Limb (tissue), 2 donors: ENCODE measurements around the gene LEMD1.
"Not testable (repeated sequence)": the region's sequence is repeated elsewhere in the genome, so short reads cannot be mapped to it uniquely, and the experiment has no call there.

Experiments used
- DNase-seq, 2 donors: peaks; one replicate each; pipeline ENCODE4 v3.0.0-alpha.2; 2016; ENCODE audit errors: extremely low spot score in 2 of 2

The LEMD1 gene

GRCh38 chr1:205382561-205382960 is 39.3 kb downstream of the LEMD1 start:
- DNase-seq, result no peak

- DNase-seq, result no peak
Observed at GRCh38 chr1:205381305-205381704, 40.6 kb downstream of the LEMD1 start.

- DNase-seq, result no peak
Observed at GRCh38 chr1:205380882-205381281, 41.0 kb downstream of the LEMD1 start.

GRCh38 chr1:205379056-205379455 is 42.8 kb downstream of the LEMD1 start:
- no peak for DNase-seq

DNA sequence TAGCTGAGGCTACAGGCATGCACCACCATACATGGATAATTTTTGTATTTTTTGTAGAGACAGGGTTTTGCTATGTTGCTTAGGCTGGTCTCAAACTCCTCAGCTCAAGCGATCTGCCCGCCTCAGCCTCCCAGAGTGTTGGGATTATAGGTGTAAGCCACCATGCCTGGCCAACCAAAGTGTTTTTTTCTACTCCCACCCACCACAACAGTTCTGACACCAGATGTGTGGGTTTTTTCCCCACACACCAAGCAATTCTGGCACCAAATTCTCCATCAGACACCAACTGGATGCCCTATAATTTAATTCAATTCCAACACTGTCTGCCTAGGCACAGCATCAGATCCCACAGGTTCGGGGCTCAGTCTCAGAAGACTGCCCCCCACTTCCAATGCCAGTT is 44.5 kb downstream of the LEMD1 start:
- no peak for DNase-seq

DNA sequence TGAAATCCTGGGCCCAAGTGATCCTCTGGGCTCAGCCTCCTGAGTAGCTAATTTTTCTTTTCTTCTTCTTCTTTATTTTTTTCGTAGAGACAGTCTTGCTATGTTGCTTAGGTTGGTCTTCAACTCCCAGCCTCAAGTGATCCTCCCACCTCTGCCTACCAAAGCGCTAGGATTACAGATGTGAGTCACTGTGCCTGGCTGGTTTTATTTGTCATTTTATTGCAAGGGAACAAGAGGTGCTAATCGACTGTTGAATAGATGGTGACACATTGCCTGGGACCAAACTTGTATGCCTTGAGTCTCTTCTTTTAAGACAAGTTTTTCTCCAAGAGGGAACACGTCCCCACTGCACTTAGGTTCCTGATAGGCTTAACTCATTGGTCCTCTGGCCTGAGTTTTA is 45.1 kb downstream of the LEMD1 start:
- DNase-seq, result no peak

DNA sequence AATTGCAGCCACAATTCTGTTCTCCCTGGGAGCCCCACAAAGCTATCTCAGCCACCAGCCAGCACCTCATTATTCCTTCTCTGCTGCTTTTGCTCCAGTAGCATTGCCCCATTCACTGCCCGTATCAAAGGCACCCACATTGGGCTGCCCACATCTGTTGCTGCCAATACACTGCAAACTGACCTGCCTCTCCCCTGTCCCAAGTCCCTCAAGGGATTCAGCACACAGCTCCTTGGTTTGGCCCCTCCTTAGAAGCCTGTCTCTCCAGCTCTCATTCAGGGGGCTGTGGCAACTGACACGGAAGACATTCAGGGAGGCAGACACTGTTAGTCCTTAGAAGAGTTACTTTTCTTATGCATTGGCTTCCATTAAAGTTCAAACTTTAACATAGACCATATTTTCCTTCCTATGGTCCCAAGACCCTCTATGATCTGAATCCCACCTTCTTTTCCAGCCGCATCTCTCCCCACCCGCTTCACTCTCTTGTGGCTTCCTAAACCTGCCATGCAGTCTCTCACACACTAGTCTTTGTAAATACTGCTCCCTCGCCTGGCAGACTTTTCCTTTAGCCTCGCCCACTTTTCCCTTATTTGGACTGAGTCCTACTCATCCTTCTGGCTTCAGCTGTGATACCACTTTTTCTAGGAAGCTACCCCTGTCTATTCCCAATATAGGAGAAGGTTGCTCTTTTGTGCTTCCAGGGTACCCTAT is 45.9 kb downstream of the LEMD1 start:
- DNase-seq, result peak in 1 of 2 donors; percentile 27

- no peak for DNase-seq
Observed at GRCh38 chr1:205374210-205375078, 47.4 kb downstream of the LEMD1 start.

DNA sequence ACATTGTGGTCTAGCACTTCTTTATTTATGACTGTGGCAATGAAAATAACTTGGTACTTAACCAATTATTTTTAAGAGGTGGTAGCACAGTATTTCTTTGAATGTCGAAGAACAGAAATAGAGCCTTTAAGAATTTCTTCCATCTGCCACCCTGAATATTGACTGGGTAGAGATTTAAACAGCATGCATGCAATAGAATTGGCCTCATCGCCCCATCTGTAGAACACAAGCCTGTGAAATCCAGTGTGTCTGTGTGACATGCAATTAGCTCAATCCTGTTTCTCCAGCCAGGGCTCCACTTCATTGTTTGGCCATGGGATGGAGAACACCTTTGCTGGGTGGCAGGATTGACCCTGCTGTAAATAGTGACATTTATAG is 48.1 kb downstream of the LEMD1 start:
- no peak for DNase-seq

- DNase-seq, result no peak
Observed at GRCh38 chr1:205373022-205373797, 48.6 kb downstream of the LEMD1 start.

- no peak for DNase-seq
Observed at GRCh38 chr1:205371871-205372660, 49.8 kb downstream of the LEMD1 start.

- no peak for DNase-seq
Observed at GRCh38 chr1:205370780-205371179, 51.1 kb downstream of the LEMD1 start.

DNA sequence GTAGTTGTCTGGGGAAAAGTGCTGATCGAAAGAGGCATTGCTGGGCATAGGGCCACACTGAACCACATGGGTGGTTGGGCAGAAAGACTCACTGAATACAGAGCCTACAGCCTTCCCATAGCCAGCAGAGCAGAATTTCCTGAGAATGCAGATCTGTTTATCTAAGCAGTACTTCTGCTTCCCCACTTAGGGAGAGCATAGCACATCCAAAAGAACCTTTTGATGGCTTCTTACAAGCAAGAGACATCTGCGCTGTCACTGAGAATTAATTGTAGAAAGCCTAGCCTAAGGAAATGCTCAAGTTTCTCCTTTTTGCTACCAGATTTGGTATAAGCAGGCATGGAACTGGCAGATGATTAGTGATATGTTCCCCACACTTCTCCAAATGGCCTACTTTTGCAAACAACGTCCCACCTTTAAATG is 52.1 kb downstream of the LEMD1 start:
- DNase-seq, result no peak

GRCh38 chr1:205368478-205368877 is 53.4 kb downstream of the LEMD1 start:
- no peak for DNase-seq

DNA sequence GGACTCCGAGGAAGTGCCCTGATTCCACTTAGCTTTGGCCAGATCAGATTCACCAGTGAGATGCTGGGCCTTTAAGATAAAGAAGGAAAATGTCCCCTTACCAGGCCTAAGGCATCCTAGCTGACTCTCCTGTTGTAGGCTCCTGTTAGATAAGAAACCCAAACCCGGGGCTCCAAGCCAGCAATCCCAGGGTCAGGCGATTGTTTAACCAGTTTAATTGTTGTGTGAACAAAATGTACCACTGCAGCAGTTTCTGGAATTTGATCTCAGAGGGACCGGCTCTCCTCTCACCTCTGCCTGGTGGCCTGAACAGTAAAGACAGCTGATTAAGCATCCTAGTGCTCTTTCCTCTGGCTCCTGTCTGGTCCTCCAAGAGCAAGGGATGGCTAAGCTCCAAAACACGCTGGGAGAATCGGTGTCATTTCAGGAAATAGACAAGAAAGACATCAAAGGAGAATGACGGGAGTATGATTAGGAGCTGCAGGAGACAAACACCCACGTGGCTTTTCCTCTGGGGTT is 55.9 kb downstream of the LEMD1 start:
- no peak for DNase-seq

DNA sequence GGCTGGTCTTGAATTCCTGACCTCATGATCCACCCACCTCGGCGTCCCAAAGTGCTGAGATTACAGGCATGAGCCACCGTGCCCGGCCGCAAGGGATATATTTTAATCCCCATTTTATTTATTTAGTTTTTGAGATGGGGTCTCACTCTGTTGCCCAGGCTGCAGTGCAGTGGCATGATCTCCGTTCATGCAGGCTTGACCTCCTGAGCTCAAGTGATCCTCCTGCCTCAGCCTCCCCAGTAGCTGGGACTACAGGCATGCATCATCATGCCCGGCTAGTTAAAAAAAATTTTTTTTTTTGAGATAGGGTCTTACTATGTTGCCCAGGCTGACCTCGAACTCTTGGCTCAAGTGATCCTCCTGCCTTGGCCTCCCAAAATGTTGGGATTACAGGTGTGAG is 56.8 kb downstream of the LEMD1 start:
- DNase-seq, result not testable (repeated sequence)

- no peak for DNase-seq
Observed at GRCh38 chr1:205360891-205361290, 61.0 kb downstream of the LEMD1 start.

DNA sequence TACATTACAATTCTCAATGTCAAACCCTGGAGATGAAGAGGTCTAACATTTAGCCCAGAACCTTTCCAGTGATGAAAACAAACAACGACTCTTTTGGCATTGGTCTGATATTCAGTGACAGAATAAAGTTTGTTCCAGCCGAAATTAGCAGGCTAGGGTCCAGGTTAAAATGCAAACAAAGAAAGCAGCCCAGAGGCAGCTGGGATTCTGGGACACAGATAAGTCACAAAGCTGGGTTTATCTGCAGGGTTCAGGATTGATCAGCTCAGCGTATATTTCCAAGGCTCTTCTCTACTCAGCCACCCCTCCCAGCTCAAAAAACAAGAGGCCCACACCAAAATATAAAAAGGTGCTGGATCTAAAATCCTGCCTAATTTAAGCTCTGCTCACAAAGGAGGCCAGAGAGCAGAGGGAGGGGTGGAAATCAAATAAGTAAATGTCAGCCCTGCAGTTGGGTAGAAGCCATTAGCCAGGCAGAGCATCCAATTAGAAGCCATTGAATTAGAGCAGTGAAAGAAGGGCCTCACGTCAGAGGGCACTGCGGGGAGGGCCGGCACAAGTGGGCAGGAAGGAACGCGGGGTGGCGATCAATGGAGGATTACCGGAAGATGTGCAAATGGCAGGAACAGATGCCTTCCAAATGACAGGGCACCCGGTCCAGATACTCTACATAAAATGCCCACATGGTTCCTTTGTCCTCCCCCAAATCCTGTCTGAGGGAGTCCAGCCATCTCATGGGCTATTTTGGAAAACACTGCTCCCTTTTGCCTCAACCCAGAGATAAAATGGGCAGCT is 61.9 kb downstream of the LEMD1 start:
- DNase-seq, result peak in 1 of 2 donors; percentile 62

DNA sequence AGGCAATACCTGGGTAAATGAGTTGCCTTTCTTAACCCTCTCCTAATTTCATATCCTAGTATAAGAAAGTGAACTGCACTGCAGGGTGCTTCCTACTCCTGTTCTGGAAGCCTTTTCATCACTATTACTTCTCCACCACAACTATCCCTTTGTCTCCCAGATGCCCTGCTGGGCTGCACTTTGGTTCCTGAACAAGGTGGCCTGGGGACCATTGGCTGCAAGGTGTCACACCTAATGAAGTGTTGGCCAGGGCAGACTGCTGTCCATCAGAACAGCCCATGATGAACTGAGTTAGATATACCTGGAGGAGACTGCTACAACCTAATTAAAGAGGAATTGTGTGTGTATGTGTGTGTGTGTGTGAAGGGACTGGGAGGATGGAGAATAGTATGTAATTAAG is 63.3 kb downstream of the LEMD1 start:
- DNase-seq, result no peak

DNA sequence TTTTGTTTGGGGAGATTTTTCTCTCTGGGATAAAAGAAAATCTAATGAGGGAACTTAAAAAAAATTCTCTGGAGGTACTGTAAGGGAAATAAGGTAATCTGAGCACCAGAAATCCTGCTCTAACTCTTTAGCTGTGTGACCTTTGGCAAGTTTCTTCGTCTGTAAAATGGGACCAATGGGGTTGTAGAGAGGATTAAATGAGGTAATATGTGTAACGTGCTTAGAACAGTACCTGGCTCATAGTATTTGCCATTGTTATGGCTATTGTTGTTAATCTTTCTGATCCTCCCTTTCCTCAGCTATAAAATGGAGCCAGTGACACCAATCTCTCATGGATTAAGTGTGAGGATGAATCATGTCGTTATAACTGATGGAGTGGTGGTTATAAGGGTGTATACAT is 64.3 kb downstream of the LEMD1 start:
- no peak for DNase-seq
